ENCODE results near the gene KCTD18.

Gene KCTD18

DNA sequence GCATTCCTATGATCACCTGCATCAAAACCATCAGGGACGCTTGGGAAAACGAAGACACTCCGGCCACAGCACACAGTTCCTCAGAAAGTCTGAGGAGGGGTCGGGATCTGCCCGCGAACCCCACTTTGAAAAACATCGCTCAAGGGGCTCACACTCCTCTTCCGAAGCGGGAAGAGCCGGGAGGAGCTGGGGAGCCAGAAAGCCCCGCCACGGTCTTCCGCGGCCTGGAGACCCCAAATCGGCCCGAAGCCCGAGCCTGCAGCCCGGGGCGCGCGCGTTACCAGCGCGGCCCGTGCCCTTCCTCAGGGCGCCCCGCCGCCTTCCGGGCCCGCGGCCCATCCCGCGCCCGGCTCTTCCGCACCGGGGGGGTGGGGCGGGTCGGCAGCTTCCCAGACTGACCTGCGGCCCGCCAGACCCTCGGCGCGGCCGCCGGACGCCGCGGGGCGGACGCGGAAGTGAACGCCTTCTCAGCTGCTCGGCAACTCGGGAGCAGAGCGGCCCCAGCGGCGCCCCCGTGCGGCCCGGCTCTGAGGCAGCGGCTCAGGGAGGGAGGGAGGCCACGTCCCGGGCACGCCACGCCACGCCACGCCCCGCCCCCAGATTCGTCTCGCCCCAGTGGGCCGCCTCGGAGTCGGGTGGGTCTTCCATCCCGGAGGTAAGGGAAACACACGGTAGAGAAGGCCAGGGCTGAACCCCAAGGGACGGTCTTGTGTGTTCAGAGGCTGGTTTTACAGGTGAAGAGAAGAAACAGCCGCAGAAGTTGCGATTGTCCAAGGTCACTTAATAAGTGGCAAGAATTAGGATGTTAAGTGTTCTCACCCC is at the start of gene KCTD18:
KCTD18 (minus strand) TSS at position 457 of the 822 bp plus-strand sequence. CDS start 3,052 bp downstream, outside the sequence.
- peak; percentile 86 to 92 for DNase-seq (ENCODE audit: low read depth in 2 of 2)

DNA sequence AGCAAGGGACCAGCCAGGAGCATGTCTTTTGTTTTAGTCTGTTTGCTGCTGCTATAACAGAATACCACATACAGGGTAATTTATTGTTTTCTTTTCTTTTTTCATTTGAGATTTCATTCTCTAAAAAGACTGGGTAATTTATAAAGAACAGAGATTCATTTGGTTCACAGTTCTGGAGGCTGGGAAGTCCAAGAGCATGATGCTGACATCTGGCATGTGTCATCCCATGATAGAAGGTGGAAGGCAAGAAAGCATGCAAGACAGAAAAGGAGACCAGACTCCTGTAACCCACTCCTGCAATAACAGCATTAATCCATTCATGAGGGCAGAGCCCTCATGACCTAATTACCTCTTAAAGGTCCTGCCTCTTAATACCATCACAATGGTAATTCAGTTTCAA is 30.9 kb upstream of the KCTD18 start:
- no peak for DNase-seq (ENCODE audit: low read depth in 2 of 2)

DNA sequence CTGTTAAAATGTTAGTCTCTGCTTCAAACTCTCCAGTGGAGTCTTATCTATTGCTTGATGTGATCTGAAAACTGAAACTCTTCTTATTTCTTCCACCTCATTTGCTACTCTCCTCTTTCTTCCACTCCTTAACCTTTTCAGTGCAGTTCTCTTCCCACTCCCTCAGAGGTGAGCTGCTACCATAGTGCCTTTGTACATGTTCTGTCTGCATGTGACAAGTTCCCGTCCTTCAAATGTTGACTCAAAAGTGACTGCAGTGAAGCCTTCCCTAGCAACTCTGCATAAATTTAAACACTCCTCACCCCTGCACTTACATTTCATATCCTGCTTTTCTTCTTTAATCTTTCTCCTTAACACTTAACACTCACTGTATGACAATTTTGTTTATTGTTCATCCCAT is 28.3 kb upstream of the KCTD18 start:
- DNase-seq (ENCODE audit: low read depth in 2 of 2): no peak

DNA sequence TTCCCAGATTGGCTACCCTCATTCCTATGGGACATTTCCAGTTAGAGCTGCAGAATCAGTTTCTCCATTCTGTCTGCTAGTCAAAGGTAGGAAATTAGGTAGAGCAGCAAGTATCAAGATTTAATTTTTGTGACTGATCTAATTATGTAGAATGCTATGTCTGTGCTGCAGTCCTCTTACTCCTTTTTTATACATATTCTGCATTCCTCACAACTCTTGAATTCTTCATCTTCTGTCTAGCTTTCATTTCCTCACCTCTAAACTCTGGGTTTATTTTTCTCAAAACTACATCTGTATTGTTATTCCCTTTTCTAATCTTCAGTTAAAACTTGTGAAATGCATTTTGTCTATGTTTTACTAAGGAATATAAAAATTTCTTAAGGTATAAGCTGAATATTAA is 24.7 kb upstream of the KCTD18 start:
- no peak for DNase-seq (ENCODE audit: low read depth in 2 of 2)

DNA sequence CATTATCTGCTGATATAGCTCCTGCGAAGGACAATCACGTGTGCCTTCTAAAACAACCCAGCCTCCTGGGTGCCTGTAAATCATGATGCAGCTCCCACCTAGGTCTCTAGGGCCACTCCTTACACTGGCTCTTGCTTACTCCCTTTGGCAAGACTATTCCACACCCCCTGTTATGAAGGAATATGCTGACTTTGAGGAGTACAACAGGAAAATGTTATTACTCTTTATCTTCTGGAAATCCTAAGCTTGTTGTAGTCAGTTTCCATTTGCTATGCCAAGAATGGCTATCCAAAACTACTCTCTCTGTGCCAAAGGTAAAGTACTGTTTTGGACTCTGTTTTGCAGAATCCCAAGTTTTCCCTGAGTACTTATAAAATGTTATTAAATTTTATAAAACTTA is 23.9 kb upstream of the KCTD18 start:
- no peak for DNase-seq (ENCODE audit: low read depth in 2 of 2)

DNA sequence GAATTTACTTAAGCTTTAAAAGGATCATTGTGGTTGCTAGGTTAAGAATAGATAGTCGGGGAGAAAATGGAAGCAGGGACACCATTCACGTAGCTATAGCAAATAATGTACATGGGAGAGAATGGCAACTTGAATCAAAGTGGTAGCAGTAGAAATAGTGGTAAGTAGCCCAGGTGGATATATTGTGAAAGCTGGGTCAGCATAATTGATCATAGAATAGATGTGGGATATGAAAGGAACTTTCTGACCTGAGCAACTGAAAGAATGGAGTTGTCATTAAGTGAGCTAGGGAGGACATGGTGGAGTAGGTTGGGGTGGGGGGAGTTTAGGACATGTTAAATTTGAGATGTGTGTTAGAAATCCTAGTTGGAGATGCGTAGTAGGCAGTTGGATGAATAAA is 18.4 kb upstream of the KCTD18 start:
- DNase-seq (ENCODE audit: low read depth in 2 of 2): no peak

DNA sequence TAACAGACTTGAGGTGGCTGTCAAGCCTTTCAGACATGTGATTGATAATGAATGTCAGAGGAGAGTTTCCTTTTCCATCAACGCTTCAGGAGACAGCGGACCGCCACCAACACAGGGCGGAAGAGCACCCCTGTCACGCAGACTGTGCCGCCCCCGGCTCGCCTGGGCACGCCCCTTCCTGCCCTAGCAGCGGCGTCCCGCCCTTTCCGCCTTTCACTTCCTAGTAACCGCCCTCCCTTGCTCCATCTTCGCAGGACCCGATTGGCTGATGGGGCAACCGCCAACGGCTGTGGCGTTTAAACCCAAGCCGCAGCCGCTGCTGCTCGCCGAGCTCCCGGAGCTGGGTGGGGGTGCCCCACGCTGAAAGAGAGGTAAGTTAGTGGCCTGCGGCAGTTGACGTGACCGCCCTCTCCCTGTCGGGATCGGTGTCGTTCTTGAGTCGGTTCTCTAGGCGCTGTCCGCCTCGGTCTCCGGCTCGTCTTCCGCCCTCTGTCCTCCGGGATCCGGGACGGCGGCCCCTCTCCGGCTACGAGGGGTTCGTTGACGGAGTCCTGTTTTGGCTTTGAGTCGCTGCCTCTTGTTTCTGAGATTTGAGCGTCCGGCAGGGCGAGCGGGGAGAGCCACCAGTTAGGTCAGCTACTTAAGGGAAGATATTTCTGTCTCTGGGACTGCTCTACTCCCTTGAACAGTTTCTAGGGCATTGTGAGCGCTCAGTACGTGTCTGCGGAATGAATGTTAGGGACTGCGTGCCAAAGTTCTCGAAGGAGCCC is 16.2 kb upstream of the KCTD18 start, which contains the start of gene SGO2:
SGO2 (plus strand) TSS at position 326 of the 770 bp plus-strand sequence. CDS start 6,769 bp downstream, outside the sequence.
- peak; percentile 89 to 93 for DNase-seq (ENCODE audit: low read depth in 2 of 2)

DNA sequence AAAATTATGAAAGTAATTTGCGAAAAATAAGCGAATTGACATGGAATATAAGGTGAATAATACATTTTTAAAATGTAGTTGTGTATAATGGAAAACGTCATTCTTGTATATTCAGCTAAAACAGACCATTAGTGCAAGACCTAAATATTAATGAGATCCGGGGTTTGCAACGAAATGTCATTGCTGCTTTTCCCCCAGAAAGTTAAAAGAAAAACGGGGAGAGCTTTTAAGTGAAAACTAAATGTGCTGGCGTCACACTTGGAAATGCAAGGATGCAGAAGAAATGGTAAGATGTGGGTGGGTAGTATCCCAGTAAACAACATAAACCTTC is 15.6 kb upstream of the KCTD18 start:
- DNase-seq (ENCODE audit: low read depth in 2 of 2): no peak

DNA sequence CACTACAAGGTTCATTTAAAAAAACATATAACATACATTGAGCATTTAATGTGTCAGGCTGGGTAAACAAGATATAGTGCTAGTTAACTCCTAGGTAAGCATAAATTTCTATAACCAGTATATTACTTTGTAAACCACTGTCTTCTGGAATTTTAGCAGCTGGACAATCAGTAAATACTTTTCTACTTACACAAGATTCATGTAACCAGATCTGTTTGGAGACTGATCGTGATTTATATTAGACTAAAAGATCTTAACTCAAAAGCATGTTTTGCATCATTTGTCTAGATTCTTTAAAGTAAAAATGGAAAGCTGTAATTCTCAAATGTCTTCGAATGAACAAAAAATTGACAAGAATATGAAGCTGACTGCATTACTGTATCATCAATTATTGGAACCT is 15.2 kb upstream of the KCTD18 start:
- no peak for DNase-seq (ENCODE audit: low read depth in 2 of 2)

DNA sequence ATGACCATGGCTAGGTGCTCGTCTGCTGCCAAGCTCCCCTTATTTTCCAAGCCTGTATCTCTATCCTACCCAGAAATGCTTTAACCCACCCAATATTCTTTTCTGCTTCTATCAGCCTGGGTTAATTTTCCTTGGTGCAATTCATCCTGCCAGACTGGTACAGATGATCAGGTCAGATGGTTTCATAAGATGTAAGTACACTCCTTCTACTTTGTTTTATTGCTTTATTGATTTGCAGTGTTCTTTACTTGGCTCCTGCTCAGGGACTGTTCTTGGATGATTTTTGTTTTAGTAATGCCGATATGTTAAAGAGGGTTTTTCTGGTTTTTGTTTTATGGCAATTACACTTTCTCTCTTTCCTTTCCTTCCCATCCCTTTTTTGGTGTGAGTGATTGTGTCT is 13.7 kb upstream of the KCTD18 start:
- no peak for DNase-seq (ENCODE audit: low read depth in 2 of 2)

DNA sequence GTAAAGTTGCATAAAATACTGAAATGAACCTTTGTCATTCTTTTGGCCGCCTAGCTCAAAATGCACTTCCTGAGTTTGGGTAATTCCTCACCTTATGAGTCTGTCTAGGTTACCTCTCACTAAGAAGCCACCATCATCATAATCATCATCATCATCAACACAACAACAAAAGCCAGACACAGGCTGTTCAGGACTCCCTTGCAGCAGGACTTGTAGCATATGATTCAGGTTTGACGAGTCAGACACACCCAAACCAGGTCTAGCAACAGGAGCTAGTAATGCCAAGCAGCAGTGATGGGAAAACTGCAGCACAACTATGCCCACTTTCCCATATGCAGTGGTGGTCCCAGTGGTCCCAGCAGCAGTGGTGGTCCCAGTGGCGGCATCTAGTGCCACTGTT is 13.3 kb upstream of the KCTD18 start:
- DNase-seq (ENCODE audit: low read depth in 2 of 2): no peak

DNA sequence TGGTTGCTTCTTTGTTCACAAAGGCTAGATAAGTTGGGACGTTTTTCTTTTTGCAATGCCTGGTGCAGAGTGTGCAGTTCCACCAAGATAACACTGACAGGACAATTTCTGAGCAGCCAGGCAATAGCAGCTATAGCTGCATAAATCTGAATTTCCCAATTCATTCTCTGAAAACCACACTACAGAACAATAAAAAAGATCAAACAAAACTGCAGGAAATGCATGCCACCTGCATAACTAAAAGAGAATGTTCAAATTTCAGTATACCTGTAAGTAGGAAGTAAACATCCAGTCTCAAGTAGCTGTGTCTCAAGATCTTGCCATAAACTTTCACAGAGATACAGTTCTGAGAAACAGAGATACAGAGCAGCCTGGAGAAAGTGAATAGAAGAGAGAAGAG is 5.3 kb upstream of the KCTD18 start:
- DNase-seq (ENCODE audit: low read depth in 2 of 2): no peak

DNA sequence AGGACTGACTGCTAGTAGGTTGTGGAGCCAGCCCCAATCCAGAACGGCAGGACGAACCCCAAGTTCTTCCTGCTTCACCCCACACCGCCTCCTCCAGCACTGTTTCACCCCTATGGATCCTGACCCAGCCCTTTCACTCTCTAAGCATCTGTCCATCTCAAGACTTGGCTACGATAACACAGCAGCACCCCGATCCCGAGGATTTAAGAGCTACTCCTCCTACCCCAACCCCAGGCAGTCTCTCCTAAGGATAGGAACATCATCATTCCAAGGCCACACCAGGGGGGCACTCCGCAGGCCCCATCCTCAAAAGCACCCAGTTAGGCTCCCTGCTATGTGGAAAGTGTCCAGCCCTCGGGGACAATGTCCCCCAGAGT is 645 bp downstream of the KCTD18 start:
- DNase-seq (ENCODE audit: low read depth in 2 of 2): no peak

DNA sequence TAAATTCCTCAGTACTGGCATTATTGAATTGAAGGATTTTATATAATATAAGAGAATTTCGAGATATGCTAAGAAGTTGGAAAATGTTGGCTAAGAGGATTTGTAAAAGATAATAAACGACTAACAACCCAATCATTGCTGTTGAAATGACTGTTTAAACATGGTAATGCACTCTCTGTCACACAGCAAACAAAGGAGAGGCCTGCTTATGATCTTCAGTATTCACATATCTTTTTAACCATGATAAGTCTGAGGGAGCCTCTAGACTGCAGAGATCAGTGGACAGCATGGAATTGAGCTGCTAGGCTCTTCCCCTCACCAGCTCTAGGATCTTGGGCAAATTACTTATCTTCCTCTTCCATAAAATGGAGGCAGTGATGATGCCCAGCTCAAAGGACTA is 2.7 kb downstream of the KCTD18 start:
- DNase-seq (ENCODE audit: low read depth in 2 of 2): no peak

DNA sequence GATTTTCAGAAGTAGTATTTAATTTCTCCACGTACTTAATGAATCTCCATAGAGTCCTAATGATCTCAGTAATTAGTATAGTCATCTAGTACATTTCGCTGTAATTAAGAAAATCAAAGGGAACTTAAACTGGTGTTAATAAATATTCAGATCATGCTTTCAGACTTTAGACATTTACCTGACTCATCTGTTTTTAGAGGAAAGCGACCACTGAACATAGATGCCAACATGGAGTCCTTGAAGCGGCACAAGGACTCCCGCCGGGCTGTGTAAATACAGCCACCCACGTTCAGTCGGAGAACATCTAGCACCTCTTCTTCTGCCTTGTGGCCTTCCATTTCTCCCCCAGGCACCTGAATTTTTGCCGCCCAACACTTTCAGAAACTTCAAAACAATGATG is 3.2 kb downstream of the KCTD18 start:
- DNase-seq (ENCODE audit: low read depth in 2 of 2): no peak

DNA sequence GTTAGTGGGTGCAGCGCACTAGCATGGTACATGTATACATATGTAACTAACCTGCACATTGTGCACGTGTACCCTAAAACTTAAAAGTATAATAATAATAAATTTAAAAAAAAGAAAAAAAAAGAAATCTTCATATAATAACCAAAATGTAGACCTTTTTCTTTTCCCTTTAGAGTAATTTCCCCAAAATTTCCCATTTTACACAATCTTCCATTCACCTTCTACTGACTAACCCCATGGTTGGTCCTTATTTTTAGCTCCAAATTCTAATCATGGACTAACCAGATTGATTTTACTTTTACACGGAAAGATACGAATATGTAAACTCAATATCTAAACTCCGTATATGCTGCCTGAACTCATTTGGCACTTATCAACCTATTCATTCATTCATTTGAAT is 7.7 kb downstream of the KCTD18 start:
- no peak for DNase-seq (ENCODE audit: low read depth in 2 of 2)

DNA sequence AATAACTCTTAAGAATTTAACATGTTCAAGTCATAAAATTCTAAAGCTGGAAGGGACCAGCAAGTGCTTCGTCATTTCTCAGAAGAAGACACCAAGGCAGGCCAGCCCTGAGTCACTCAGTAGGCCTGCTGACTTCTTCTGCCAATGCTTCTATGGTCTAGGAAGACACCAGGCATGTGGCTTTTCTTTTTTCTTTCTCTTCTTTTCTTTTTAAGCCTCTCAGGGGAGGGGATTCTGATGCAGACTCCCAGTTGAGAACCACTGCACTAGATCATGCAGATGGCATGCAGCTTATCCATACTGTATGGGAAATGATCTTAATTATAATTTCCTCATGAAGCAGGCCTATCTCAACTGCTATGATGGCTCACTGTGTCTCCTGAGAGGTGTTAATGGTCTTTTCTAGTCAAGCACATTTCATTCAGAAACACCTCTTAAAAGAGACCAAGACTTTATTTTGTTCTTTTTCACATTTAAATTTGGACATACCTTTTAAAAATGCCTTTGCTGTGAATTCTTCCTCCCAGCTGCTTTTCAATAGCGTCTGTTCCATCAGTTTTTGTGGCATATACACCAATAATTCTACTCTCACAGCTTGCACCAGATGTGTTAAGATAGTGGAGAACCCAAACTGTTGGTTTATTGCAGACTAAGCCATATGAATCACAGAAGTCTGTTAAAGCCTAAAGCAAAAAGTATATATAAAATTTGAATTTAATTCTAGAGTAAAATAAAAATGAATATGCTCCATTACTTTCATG is 11.3 kb downstream of the KCTD18 start:
- DNase-seq (ENCODE audit: low read depth in 2 of 2): no peak

DNA sequence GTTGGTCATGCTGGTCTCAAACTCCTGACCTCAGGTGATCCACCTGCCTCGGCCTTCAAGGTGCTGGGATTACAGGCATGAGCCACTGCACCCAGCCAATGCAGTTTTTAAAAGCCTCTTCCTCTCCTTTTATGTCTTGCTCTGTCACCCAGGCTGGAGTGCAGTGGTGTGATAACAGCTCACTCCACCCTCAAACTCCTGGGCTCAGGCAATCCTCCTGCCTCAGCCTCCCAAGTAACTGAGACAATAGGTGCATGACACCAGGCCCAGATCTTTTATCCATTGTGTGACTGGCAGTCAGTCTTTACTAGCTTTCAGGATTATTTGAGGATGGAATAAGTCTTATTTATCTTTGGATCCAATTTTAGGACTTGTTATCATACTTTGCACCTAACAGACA is 13.2 kb downstream of the KCTD18 start:
- DNase-seq (ENCODE audit: low read depth in 2 of 2): no peak

DNA sequence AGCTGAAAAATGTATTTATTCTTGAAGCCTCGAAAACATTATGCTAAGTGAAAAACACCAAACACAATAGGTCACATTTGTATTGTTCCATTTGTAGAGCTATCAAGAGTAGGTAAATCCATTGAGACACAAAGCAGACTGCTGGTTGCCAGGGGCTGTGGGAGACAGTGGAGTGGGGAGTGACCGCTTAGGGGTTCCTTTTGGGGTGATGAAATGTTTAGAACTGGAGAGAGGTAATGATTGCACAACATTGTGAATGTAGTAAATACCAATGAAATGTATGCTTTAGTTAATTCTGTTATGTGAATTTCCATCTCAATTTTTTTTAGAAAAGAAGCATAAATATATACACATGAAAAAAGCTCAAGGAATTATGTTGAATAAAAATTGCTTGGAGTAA is 15.8 kb downstream of the KCTD18 start:
- DNase-seq (ENCODE audit: low read depth in 2 of 2): no peak

DNA sequence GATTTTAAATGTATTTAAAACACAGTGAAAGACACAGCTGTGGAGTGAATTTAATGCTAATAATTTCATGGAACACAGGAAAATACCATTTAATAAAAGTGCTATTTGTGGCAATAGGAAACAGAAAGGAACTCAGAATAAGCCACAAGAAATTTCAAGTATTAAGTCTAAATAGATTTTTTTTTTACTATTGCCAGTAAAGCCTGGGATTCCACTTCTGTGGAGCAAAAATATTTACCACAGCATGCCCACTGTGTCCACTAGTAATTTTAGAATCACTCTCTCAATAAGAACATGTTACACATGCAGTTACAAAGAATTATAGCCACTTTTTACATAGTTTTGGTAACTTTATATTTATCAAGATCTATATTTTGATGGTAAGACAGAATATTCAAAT is 17.2 kb downstream of the KCTD18 start:
- DNase-seq (ENCODE audit: low read depth in 2 of 2): no peak

DNA sequence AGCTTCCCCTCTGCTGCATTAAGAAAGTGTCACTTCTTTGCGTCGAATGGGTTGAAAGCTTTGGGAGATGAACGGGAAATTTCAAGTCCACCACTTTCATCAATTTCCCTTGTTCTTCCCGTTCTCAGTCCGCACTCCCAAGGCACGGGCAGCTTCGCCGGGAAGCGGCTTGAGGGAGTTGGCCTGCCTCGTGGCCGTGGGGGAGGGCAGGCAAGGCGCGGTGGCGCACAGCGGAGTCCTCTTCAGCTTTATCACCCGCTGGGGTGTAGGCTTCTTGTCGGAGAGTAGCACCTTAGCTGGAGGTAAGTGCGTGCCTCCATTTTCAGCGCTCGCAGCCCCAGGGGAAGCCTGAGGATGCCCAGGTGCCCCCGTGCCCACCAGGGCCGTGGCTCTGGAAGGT is 19.9 kb downstream of the KCTD18 start:
- no peak for DNase-seq (ENCODE audit: low read depth in 2 of 2)

DNA sequence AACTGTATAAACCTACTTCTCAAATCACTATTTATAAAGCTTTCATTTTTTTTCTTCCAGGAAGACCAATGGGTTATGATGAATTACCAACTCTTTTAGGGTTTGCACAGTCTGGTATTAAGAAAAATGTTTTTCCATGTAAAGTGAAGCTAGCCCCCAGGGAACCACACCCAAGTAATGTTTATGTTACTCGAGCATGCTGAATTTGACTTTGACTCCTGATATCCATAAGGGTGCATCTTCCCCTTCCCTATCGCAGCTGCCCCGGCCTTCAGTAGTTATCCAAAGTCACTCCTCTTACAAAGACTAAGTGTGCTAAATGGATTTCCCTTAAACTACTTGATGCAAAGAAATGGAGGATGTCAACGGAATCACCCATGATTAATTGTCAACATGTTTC is 21.7 kb downstream of the KCTD18 start:
- no peak for DNase-seq (ENCODE audit: low read depth in 2 of 2)

DNA sequence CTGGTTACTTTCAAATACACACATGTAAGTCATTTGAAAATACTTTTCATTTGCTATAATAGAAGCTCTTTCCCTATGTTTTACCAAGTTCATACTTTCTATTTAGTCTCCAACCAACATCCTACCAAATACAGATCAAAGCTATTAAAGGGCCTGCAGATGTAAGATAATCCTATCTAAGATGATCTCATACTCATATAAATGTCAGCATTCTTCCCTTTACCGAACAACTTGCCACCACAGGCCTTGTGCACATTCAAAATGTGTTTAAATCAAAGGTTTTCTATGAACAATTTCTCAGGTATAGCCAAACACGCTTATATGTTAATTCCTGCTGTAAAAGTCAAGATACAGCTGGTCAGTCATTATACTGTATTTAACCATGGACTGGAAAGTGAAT is 23.3 kb downstream of the KCTD18 start:
- no peak for DNase-seq (ENCODE audit: low read depth in 2 of 2)
